K562 (cell line): ENCODE results near the gene FOXRED2. TPM values are rescaled to one million over a fixed set of nuclear protein-coding genes. Genes with fewer than 3 reads are reported as not detected.

Source experiments
- ATAC-seq: fragments of 200-7000 bp; cut with Tn5 transposase; 3 replicates; pipeline ENCODE4 v1.9.1; 2020; ENCODE audit warnings: moderate library complexity
- BruUV-seq: library from RNA; stranded (reverse); fragments of 400-500 nt; replicated peaks from 2 replicates; lab custom pipeline; 2021; lab: Mats Ljungman, UMichigan
- CTCF ChIA-PET: fragments of 300-600 bp; formaldehyde crosslinking; extraction: SDS; loops from one replicate; lab custom pipeline; 2021; ENCODE audit warnings: low intra/inter-chr PET ratio; lab: Yijun Ruan, JAX
- POLR2A ChIA-PET: fragments of 300-600, 350-650 bp; sonication (Branson Sonifier 250); formaldehyde crosslinking; extraction: SDS; loops from one replicate; lab custom pipeline; 2021; ENCODE audit warnings: antibody characterized with exemption, inconsistent platforms; lab: Yijun Ruan, JAX
- DNase-seq, 4 experiments: peaks; one replicate each; pipeline versions ENCODE4 v3.0.0 to v3.0.0-alpha.2; 2011 to 2018; ENCODE audit warnings: low spot score in 3 of 4, mixed read lengths in 3 of 4; ENCODE audit errors: extremely low read depth in 1 of 4
- FAIRE-seq: peaks from 2 replicates; lab custom pipeline; 2011; peaks lifted over from hg19 to GRCh38; lab: Jason Lieb, UNC
- H2AFZ ChIP-seq: 2 replicates; pipeline ENCODE4 v1.6.0; 2011; ENCODE audit warnings: low read depth, low read length, control low read depth, inconsistent platforms
- H3K27ac ChIP-seq: fragments of 200-600 bp; 3 replicates; pipeline ENCODE4 v1.8.0; 2011; ENCODE audit warnings: low read depth, mild to moderate bottlenecking, control low read depth, inconsistent platforms, low read length, moderate library complexity, mixed read lengths; ENCODE audit errors: extremely low read depth
- H3K27me3 ChIP-seq, 2 experiments: fragments of 300-600 bp in 1 of 2; 2 replicates in 1 of 2; 3 replicates in 1 of 2; pipeline versions ENCODE4 v1.6.0 to v1.8.0; 2011; ENCODE audit warnings: inconsistent platforms in 2 of 2, low read length in 2 of 2, mild to moderate bottlenecking in 1 of 2, mixed read lengths in 1 of 2, moderate library complexity in 1 of 2; ENCODE audit not compliant: control insufficient read depth in 2 of 2, insufficient read depth in 2 of 2
- H3K36me3 ChIP-seq: fragments of 300-600 bp; 3 replicates; pipeline ENCODE4 v1.8.0; 2011; ENCODE audit warnings: mild to moderate bottlenecking, low read length, inconsistent platforms; ENCODE audit not compliant: control insufficient read depth, insufficient read depth
- H3K4me1 ChIP-seq, 2 experiments: fragments of 200-600 bp in 1 of 2; replicated peaks in 1 of 2; 2 replicates in 1 of 2; 3 replicates in 1 of 2; pipeline versions ENCODE4 v1.5.1 to v1.8.0; 2011; ENCODE audit warnings: inconsistent platforms in 2 of 2, low read length in 2 of 2, mild to moderate bottlenecking in 1 of 2, mixed read lengths in 1 of 2, moderate library complexity in 1 of 2; ENCODE audit not compliant: control insufficient read depth in 2 of 2, insufficient read depth in 2 of 2
- H3K4me2 ChIP-seq: 2 replicates; pipeline ENCODE4 v1.6.1; 2011; ENCODE audit warnings: low read length, control low read depth, inconsistent platforms, mixed read lengths; ENCODE audit not compliant: insufficient read depth
- H3K4me3 ChIP-seq: fragments of 200-600 bp; sonication (generic), shearing (Covaris generic); 2 replicates; pipeline ENCODE4 v1.5.1; 2016; ENCODE audit warnings: control low read depth, inconsistent platforms
- H3K79me2 ChIP-seq: fragments of 200-600 bp; 3 replicates; pipeline ENCODE4 v1.8.0; 2011; ENCODE audit warnings: low read length, inconsistent platforms; ENCODE audit not compliant: control insufficient read depth, insufficient read depth
- H3K9ac ChIP-seq, 2 experiments: 2 replicates each; pipeline versions ENCODE4 v1.6.0 to v1.6.1; 2011; ENCODE audit warnings: low read depth in 2 of 2, low read length in 2 of 2, control low read depth in 1 of 2, inconsistent platforms in 1 of 2, mild to moderate bottlenecking in 1 of 2, mixed read lengths in 1 of 2; ENCODE audit not compliant: insufficient read depth in 1 of 2
- H3K9me1 ChIP-seq: one replicate; pipeline ENCODE4 v1.6.0; 2011; ENCODE audit warnings: inconsistent platforms, mild to moderate bottlenecking, low read length, moderate library complexity; ENCODE audit not compliant: control insufficient read depth, insufficient read depth
- H3K9me3 ChIP-seq: replicated peaks from 2 replicates; pipeline ENCODE4 v1.5.1; 2011; ENCODE audit warnings: low read depth, low read length, inconsistent platforms; ENCODE audit not compliant: control insufficient read depth, insufficient read depth
- H4K20me1 ChIP-seq: replicated peaks from 2 replicates; pipeline ENCODE4 v1.6.1; 2011; ENCODE audit warnings: low read length, inconsistent platforms, mixed read lengths; ENCODE audit not compliant: control insufficient read depth, insufficient read depth
- CBX1 ChIP-seq: sonication (generic); IDR thresholded peaks from 2 replicates; pipeline ENCODE4 v1.6.1; 2016; ENCODE audit warnings: antibody characterized with exemption, low read depth, mild to moderate bottlenecking
- ETV6 ChIP-seq, 3 experiments: fragments of 150-350 bp in 1 of 3; sonication (generic) in 1 of 3; formaldehyde crosslinking in 1 of 3; IDR thresholded peaks; 2 replicates each; pipeline versions ENCODE4 v1.6.1 to v1.8.0; 2014 to 2022; ENCODE audit warnings: borderline replicate concordance in 2 of 3, low read depth in 2 of 3, antibody characterized with exemption in 1 of 3, low read length in 1 of 3, mild to moderate bottlenecking in 1 of 3, missing genetic modification reagents in 1 of 3
- FOSL1 ChIP-seq: fragments of 200-800 bp; sonication (Bioruptor generic); conservative IDR thresholded peaks from 2 replicates; pipeline ENCODE4 v1.6.1; 2016; ENCODE audit warnings: missing genetic modification characterization, missing compliant biosample characterization
- HDAC1 ChIP-seq, 2 experiments: fragments of 450-650 bp; IDR thresholded peaks; 2 replicates each; pipeline ENCODE4 v1.6.1; 2016 to 2017; ENCODE audit warnings: inconsistent platforms in 1 of 2, mild to moderate bottlenecking in 1 of 2, moderate library complexity in 1 of 2
- KAT7 ChIP-seq: sonication (generic); formaldehyde crosslinking; IDR thresholded peaks from 2 replicates; pipeline ENCODE4 v1.8.0; 2022; ENCODE audit warnings: missing genetic modification reagents, mild to moderate bottlenecking, borderline replicate concordance
- NR2C2 ChIP-seq, 2 experiments: fragments of 200-800 bp in 1 of 2; sonication (Bioruptor generic) in 1 of 2; sonication (generic) in 1 of 2; formaldehyde crosslinking in 1 of 2; IDR thresholded peaks; 2 replicates each; pipeline versions ENCODE4 v1.6.1 to v1.8.0; 2016 to 2022; ENCODE audit warnings: mild to moderate bottlenecking in 1 of 2, missing compliant biosample characterization in 1 of 2, missing genetic modification characterization in 1 of 2, missing genetic modification reagents in 1 of 2
- PURB ChIP-seq: sonication (generic); formaldehyde crosslinking; IDR thresholded peaks from 2 replicates; pipeline ENCODE4 v1.9.0; 2021; ENCODE audit warnings: low read depth, mild to moderate bottlenecking, missing genetic modification reagents
- SMAD3 ChIP-seq: fragments of 450-650 bp; formaldehyde crosslinking; conservative IDR thresholded peaks from 2 replicates; pipeline ENCODE4 v1.4.0; 2020; ENCODE audit warnings: mild to moderate bottlenecking
- SMARCC2 ChIP-seq: fragments of 450-650 bp; IDR thresholded peaks from 2 replicates; pipeline ENCODE4 v1.6.1; 2017; ENCODE audit warnings: antibody characterized with exemption, moderate library complexity, mild to moderate bottlenecking, low read depth
- SRSF1 ChIP-seq: fragments of 200-400 bp; formaldehyde crosslinking; IDR thresholded peaks from 2 replicates; pipeline ENCODE4 v1.6.1; 2017; ENCODE audit warnings: mild to moderate bottlenecking, low read depth, low read length, moderate library complexity
- TARDBP ChIP-seq: fragments of 450-650 bp; IDR thresholded peaks from 2 replicates; pipeline ENCODE4 v1.6.1; 2016
- TCFL5 ChIP-seq: fragments of 250-450 bp; sonication (Bioruptor Pico); conservative IDR thresholded peaks from 2 replicates; pipeline ENCODE4 v1.6.1; 2021; ENCODE audit warnings: mild to moderate bottlenecking, moderate library complexity, matching md5 sums
- TFAM ChIP-seq: fragments of 250-450 bp; sonication (Bioruptor Pico); conservative IDR thresholded peaks from 2 replicates; pipeline ENCODE4 v1.5.0; 2021; ENCODE audit warnings: mild to moderate bottlenecking, moderate library complexity
- YBX1 ChIP-seq: fragments of 450-650 bp; IDR thresholded peaks from 2 replicates; pipeline ENCODE4 v1.7.1; 2016; ENCODE audit warnings: mild to moderate bottlenecking
- WGBS: fragments of 100-300 bp; shearing (Covaris generic); methylation state at CpG from one replicate; pipeline ENCODE4 v1.1.6; 2016; ENCODE audit warnings: low coverage, mixed read lengths; ENCODE audit not compliant: insufficient coverage; ENCODE audit errors: missing lambda C conversion rate; 5-methylcytosine and 5-hydroxymethylcytosine counted together
- in situ Hi-C: fragments of 300-500 bp; cut with MboI; formaldehyde crosslinking; loops from 4 replicates; pipeline ENCODE4 v1.15.0; 2018; ENCODE audit warnings: inconsistent platforms, mixed read lengths
- intact Hi-C: fragments of 100-400 bp; cut with micrococcal nuclease; formaldehyde crosslinking; loops from 2 replicates; pipeline ENCODE4 v1.14.2; 2022
- polyA plus RNA-seq, 8 experiments: library from polyadenylated mRNA; depleted of rRNA in 4 of 8; stranded (reverse) in 5 of 8; unstranded in 3 of 8; fragments of >200 nt; fragmentation: Nextera tagmentation in 2 of 8; fragmentation: Illumina TruSeq in 1 of 8; extraction: Ambion mirVana in 2 of 8; extraction: Trizol in 1 of 8; gene quantifications; 2 replicates each; pipeline versions ENCODE4 v1.2.1 to v1.2.3, GENCODE V29; 2011 to 2014; ENCODE audit warnings: inconsistent platforms in 1 of 8, missing spikeins in 1 of 8
- total RNA-seq, 7 experiments: library from RNA; depleted of rRNA in 6 of 7; stranded (reverse); fragments of >200 nt in 6 of 7; fragmentation: Illumina TruSeq in 2 of 7; extraction: Trizol in 2 of 7; gene quantifications; 2 replicates each; pipeline versions ENCODE4 v1.2.1 to v1.2.3, GENCODE V29; 2011 to 2021; ENCODE audit warnings: low replicate concordance in 1 of 7

The FOXRED2 gene
- total and polyA plus RNA-seq, 9 of the 15 experiments (the other 6 are each of a cell fraction or from before 2014, with no cell fraction given), result 2.8 to 48.4 (median 7.8) TPM

DNA sequence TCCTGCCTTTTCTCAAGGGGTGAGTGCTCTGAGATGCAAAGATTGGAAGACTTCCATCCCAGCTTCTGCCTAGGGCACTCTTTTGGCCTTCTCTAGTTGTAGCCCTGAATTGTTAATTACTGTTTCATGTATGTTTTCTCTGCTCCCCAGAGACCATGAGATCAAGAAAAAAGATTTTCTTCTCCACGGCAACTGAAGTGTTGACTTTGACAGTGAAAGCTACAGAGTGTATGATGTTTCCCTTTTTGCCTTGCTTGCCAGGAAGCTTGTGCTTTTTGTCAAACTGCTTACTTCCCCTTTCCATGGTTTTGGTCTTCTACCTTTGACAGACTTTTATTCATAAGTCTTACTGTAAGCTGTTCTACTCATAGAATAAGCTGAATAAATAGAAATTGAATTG, 45.4 kb upstream of the FOXRED2 start:
- Histone ChIP-seq H4K20me1 (no peaks in the 10 kb centered on the region), H3K9ac (no peak overlapping the region), H3K9me1 (no peaks in the 10 kb centered on the region), H3K27ac (no peak overlapping the region)
- no peak for ATAC-seq
- DNase-seq, result no peak
- TF ChIP-seq HDAC1 (IDR thresholded peaks at IDR 0.05), result no peak
- no peak for TF ChIP-seq CBX1
- no peak for TF ChIP-seq SMAD3
- TF ChIP-seq TFAM (CRISPR knock-in tag), result no peak
- TF ChIP-seq TARDBP, result no peak
- TF ChIP-seq SRSF1, result no peak
- no peak for TF ChIP-seq ETV6 (IDR thresholded peaks at IDR 0.05; ENCODE audit: borderline replicate concordance in 1 of 2, low read depth in 2 of 2, low read length in 1 of 2)
- TF ChIP-seq ETV6 (CRISPR knock-in tag; IDR thresholded peaks at IDR 0.05; ENCODE audit: borderline replicate concordance), result no peak
- no peak for TF ChIP-seq KAT7 (CRISPR knock-in tag)
- no peak for TF ChIP-seq TCFL5 (CRISPR knock-in tag)
- TF ChIP-seq NR2C2 (CRISPR knock-in tag; IDR thresholded peaks at IDR 0.05), result no peak
- no peak for TF ChIP-seq NR2C2 (tag; IDR thresholded peaks at IDR 0.05)
- no peak for TF ChIP-seq PURB (CRISPR knock-in tag)
- TF ChIP-seq FOSL1, result no peak
- TF ChIP-seq YBX1, result no peak
- TF ChIP-seq SMARCC2, result no peak
- TF ChIP-seq, all 486 proteins: peak for 0
- ChIA-PET CTCF (no interaction called here), POLR2A (interaction anchor here (0.6 to 0.9 kb wide), 2 partner anchors 23 to 133 kb away, joined by 3 read pairs; no protein-coding TSS in a partner anchor)
- peaks cover 16 to 49% of the 10 kb centered on the region in 2 experiments; a peak in 4 of 5 replicates for H3K27me3 ChIP-seq
- 0% methylated on average over 1 of the region's 1 CpG for WGBS
- no peak overlapping the region for H3K4me2 ChIP-seq
- H3K9me3 ChIP-seq, result no peaks in the 10 kb centered on the region
- intact Hi-C loops (no loop called here), in situ Hi-C loops (no loop called here)
- H3K4me3 ChIP-seq, result no peak overlapping the region
- no peak for FAIRE-seq
- no peak overlapping the region for H2AFZ ChIP-seq
- no peaks in the 10 kb centered on the region for H3K36me3 ChIP-seq
- H3K4me1 ChIP-seq, result peaks cover 0 to 5% of the 10 kb centered on the region in 2 experiments; a peak in 2 of 5 replicates
- H3K79me2 ChIP-seq, result no peaks in the 10 kb centered on the region
- BruUV-seq, result no TSS peak
